GM06990 (cell line): ENCODE results near the gene CRYBA2.

Source experiments
- DNase-seq: peaks from one replicate; pipeline ENCODE4 v3.0.0-alpha.2; 2011; ENCODE audit not compliant: insufficient read length; ENCODE audit errors: extremely low read depth
- H3K27me3 ChIP-seq: replicated peaks from 2 replicates; pipeline ENCODE4 v1.6.0; 2011; ENCODE audit warnings: low read length; ENCODE audit not compliant: control insufficient read depth, insufficient read depth
- H3K36me3 ChIP-seq: 2 replicates; pipeline ENCODE4 v1.5.1; 2011; ENCODE audit warnings: low read length; ENCODE audit not compliant: control insufficient read depth, insufficient read depth
- H3K4me3 ChIP-seq: replicated peaks from 2 replicates; pipeline ENCODE4 v1.5.1; 2011; ENCODE audit warnings: low read depth, mild to moderate bottlenecking, control low read depth, low read length
- TF ChIP-seq, protein P1 (sequence below): IDR thresholded peaks from 2 replicates; pipeline ENCODE4 v1.5.1; 2011; ENCODE audit warnings: low read length, control low read depth, mild to moderate bottlenecking, inconsistent platforms; ENCODE audit not compliant: insufficient read depth, poor library complexity, severe bottlenecking

Gene CRYBA2

DNA sequence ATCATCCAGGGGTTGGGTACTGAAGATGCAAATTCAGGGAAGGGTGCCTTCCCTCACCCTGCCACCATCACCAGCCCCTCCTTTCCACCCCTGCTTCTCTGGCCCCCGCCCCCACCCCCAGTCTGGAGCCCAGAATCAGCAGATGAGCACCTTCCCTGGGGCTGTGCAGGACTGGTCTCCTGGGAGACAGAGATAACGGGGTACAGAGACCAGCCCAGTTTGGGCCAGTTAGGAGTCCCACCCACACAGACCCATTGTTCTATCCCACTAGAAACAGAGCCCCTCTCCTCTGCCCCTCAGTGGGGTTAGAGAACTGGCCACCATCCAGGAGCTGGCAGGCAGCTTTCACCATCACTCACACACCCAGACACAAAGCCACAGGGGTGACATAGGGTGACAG, 4.5 kb upstream of the CRYBA2 start:
- Histone ChIP-seq H3K36me3 (no peaks in the 10 kb centered on the region), H3K27me3 (peaks cover 14% of the 10 kb centered on the region), H3K4me3 (no peak overlapping the region)
- no peak for DNase-seq
- TF ChIP-seq, protein P1, sequence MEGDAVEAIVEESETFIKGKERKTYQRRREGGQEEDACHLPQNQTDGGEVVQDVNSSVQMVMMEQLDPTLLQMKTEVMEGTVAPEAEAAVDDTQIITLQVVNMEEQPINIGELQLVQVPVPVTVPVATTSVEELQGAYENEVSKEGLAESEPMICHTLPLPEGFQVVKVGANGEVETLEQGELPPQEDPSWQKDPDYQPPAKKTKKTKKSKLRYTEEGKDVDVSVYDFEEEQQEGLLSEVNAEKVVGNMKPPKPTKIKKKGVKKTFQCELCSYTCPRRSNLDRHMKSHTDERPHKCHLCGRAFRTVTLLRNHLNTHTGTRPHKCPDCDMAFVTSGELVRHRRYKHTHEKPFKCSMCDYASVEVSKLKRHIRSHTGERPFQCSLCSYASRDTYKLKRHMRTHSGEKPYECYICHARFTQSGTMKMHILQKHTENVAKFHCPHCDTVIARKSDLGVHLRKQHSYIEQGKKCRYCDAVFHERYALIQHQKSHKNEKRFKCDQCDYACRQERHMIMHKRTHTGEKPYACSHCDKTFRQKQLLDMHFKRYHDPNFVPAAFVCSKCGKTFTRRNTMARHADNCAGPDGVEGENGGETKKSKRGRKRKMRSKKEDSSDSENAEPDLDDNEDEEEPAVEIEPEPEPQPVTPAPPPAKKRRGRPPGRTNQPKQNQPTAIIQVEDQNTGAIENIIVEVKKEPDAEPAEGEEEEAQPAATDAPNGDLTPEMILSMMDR: no peak

DNA sequence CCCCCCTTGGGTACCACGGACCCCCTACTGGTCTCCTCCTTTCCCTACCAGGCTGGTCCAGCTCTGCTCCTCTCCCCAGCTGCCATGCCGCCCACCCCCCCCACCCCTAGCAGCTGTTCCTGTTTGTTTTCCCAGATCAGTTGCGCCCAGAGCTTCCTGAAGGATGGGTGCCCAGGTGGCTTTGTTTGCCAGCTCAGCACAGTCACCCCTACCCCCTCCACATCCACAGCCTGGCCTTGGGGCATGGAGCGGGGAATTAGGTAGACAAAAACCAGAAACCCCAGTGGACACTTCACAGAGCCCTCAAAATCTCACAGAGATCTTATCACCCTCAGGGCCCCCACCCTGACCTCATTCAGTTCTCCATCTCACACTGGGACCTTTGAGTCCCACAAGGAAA, 3.7 kb upstream of the CRYBA2 start:
- Histone ChIP-seq H3K36me3 (no peaks in the 10 kb centered on the region), H3K4me3 (no peak overlapping the region), H3K27me3 (peaks cover 14% of the 10 kb centered on the region)
- TF ChIP-seq, protein P1: no peak
- no peak for DNase-seq

DNA sequence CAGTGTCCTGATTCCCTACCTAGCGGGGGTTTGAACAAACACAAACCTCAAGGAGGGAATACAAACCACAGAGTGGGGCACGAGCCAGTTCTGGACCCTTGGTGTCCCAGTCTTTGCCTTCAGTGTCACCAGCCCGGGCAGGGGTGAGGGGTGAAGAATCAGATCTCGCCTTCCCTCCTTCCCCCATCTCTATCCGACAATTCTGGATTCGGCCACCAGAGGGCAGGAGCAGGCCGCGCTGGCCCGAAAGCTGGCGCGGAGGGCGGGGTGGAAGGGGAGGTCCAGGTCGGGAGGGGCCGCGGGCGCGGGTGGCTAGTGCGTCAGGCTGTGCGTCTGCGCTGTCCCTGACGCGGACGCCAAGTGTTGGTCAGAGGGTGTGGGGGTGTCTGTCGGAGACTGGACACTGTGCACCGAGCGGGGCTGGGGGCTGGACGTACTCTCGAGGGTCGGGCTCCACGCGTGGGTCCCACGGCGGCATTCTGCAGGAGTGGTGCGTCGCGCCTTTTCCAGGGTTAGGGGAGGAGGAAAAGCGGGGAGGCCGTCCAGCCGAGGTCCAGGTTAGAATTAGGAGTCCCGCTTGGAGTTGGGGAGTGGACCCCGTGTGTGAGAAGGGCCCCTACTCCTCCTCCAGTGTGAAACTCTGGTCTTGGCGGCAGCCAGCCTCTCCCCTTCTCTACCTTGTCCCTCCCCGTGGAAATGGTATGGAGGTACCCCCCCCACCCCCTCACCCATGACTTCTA, 2.9 kb upstream of the CRYBA2 start:
- DNase-seq: peak; percentile 62
- TF ChIP-seq, protein P1: peak; percentile 91
- Histone ChIP-seq H3K4me3 (peak overlapping the region; percentile 26), H3K27me3 (peaks cover 14% of the 10 kb centered on the region), H3K36me3 (no peaks in the 10 kb centered on the region)

DNA sequence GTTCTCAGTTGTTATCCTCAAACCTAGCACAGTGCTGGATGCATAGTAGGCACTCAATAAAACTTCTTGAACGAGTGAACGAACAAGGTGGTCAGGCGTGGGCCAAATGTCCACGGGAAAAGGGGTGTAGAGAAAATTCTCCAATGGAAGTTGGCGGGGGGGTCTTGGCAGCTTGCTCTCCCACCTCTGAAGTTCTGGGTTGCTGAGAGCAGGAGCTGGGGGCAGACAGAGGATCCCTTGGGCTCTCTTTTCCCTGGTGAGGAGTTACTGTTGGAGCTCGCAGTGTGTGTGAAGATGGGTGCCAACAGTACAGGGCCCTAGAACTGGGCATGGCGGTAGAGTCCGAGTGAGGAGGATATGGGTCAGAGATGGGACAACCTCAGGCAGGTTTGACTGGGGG, 2.3 kb upstream of the CRYBA2 start:
- no peak for DNase-seq
- TF ChIP-seq, protein P1: no peak
- H3K27me3 ChIP-seq: peaks cover 13% of the 10 kb centered on the region
- no peaks in the 10 kb centered on the region for H3K36me3 ChIP-seq
- H3K4me3 ChIP-seq: no peak overlapping the region

DNA sequence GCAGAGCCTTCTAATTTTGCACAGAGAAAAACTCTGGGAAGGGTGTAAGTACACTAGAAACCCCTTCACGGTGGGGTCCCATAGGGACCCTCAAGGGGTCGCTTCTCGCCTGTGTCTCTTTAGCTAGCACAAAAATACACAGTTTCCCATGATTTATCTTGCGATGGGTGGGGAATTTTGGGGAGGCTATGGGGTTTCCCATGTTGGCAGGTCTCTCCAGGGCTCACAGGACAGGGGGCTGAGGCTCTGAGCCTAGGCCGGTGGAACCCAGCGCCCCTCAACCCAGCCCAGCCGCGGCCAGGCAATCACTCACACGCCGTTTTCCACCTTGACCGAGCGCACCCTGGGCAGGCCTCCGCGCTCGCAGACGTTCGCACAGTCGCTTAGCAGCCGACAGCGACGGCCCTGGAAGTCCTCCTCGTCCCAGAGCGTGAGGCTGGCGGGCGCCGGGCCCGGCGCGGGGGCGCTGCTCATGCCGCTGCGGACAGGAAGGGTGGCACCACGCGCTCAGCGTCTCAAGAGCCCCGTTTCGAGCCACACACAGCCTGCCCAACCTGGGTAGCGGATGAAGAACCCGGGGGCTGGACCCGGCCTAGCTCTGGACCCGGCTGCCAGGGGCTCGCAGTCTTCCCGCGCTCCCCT, 398 bp downstream of the CRYBA2 start:
- TF ChIP-seq, protein P1: no peak
- H3K27me3 ChIP-seq: peaks cover 13% of the 10 kb centered on the region
- 0 out of 2 replicates have a peak overlapping the region, but pooled peaks have one; percentile 16 for H3K4me3 ChIP-seq
- no peak for DNase-seq
- H3K36me3 ChIP-seq: no peaks in the 10 kb centered on the region

DNA sequence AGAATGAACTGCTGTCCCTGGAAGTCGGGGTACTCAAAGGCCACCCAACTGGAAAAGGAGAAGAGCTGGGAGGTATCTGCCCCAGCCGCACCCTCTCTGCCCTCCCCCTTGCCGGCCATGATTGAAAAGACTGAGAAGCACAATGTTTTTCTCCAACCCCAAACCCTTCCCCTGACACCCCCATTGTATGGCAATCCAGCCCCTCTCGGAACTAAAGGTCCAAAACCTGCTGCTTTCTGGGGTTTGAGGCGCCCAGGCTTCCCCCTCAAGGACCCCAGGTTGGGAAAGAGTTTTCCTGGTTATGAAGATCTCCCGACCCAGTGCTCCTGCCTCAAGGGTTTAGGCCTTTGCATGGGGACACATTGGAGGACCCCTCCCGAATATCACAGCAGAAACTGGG, 1.0 kb downstream of the CRYBA2 start:
- Histone ChIP-seq H3K4me3 (no peak overlapping the region), H3K36me3 (no peaks in the 10 kb centered on the region), H3K27me3 (peaks cover 12% of the 10 kb centered on the region)
- TF ChIP-seq, protein P1: no peak
- no peak for DNase-seq
